HG03045 (cell line): ENCODE results near the gene FAR1.

ENCODE experiments used
- ATAC-seq: cut with Tn5 transposase; IDR thresholded peaks from one replicate; pipeline ENCODE4 v1.9.1; 2021; ENCODE audit warnings: mild to moderate bottlenecking, moderate library complexity; ENCODE audit not compliant: unreplicated experiment

The FAR1 gene

GRCh38 chr11:13775471-13775870 lies 107.0 kb downstream of the FAR1 start:
- ATAC-seq, result no peak

GRCh38 chr11:13776134-13776815 lies 107.8 kb downstream of the FAR1 start:
- no peak for ATAC-seq

- no peak for ATAC-seq
Observed at GRCh38 chr11:13777341-13777985, 109.0 kb downstream of the FAR1 start.

GRCh38 chr11:13778345-13778744 lies 109.9 kb downstream of the FAR1 start:
- no peak for ATAC-seq

GRCh38 chr11:13781153-13781552 lies 112.7 kb downstream of the FAR1 start:
- no peak for ATAC-seq
